GM12872 (cell line): ENCODE results near the gene SFT2D1.

ENCODE experiments used
- CTCF ChIP-seq: IDR thresholded peaks from 3 replicates; pipeline ENCODE4 v1.5.1; 2011; ENCODE audit warnings: low read depth, mild to moderate bottlenecking, low read length, moderate library complexity; ENCODE audit not compliant: insufficient read depth

SFT2D1 gene

GRCh38 chr6:166348305-166348949 is 6.1 kb upstream of the SFT2D1 start:
- no peak for TF ChIP-seq CTCF

- TF ChIP-seq CTCF = no peak
Measured at GRCh38 chr6:166346965-166347364, 4.6 kb upstream of the SFT2D1 start.

GRCh38 chr6:166346449-166346848 is 4.1 kb upstream of the SFT2D1 start:
- TF ChIP-seq CTCF = no peak

GRCh38 chr6:166344240-166344639 is 1.9 kb upstream of the SFT2D1 start:
- no peak for TF ChIP-seq CTCF

- no peak for TF ChIP-seq CTCF
Measured at GRCh38 chr6:166343150-166343487, 774 bp upstream of the SFT2D1 start.

GRCh38 chr6:166341977-166342348 is 382 bp downstream of the SFT2D1 start:
- no peak for TF ChIP-seq CTCF

GRCh38 chr6:166341464-166341863 is 881 bp downstream of the SFT2D1 start:
- TF ChIP-seq CTCF = no peak
